ENCODE results near the gene MED25.
A peak's percentile ranks its signal among the peaks of the same experiment; 100 is the strongest.

The MED25 gene

GRCh38 chr19:49875857-49876421, 57.9 kb downstream of the MED25 start:
- DNase-seq, result peak; percentile 61

GRCh38 chr19:49876422-49877019, 58.4 kb downstream of the MED25 start:
- peak; percentile 97 for DNase-seq

GRCh38 chr19:49877020-49877878, 59.2 kb downstream of the MED25 start, which contains the start of the genes AKT1S1 and TBC1D17:
Gene AKT1S1 (minus strand): TSS chr19:49877355. CDS start chr19:49873295, 4,060 bp downstream.
Gene TBC1D17 (plus strand): TSS chr19:49877702. CDS start chr19:49877724, 22 bp downstream.
- DNase-seq, result peak; percentile 96

GRCh38 chr19:49877879-49878743, 60.0 kb downstream of the MED25 start:
- peak; percentile 99 for DNase-seq

- DNase-seq, result no peak
Observed at GRCh38 chr19:49878744-49879070, 60.6 kb downstream of the MED25 start.

GRCh38 chr19:49879243-49879963, 61.3 kb downstream of the MED25 start:
- DNase-seq, result no peak

- DNase-seq, result no peak
Observed at GRCh38 chr19:49880162-49880869, 62.2 kb downstream of the MED25 start.

GRCh38 chr19:49881186-49881585, 63.1 kb downstream of the MED25 start:
- DNase-seq, result no peak

GRCh38 chr19:49881672-49882394, 63.7 kb downstream of the MED25 start:
- no peak for DNase-seq

- DNase-seq, result no peak
Observed at GRCh38 chr19:49882643-49883042, 64.6 kb downstream of the MED25 start.

GRCh38 chr19:49883094-49883493, 65.0 kb downstream of the MED25 start:
- no peak for DNase-seq

- DNase-seq, result no peak
Observed at GRCh38 chr19:49884109-49884508, 66.0 kb downstream of the MED25 start.

GRCh38 chr19:49884760-49885159, 66.7 kb downstream of the MED25 start:
- no peak for DNase-seq

Measured in activated naive CD4-positive, alpha-beta T cell treated with anti-CD3 and anti-CD28 coated beads, Interleukin-2, amount 50 U/mL, for 16 hours (primary cell).